ENCODE measurements around the gene PDZK1IP1.
"Not testable (repeated sequence)": the region's sequence is repeated elsewhere in the genome, so short reads cannot be mapped to it uniquely, and the experiment has no call there.

The PDZK1IP1 gene

GRCh38 chr1:47196622-47197021 lies 6.8 kb upstream of the PDZK1IP1 start:
- no peak for DNase-seq (ENCODE audit: low read depth, low spot score)

GRCh38 chr1:47195981-47196380 lies 6.1 kb upstream of the PDZK1IP1 start:
- DNase-seq (ENCODE audit: low read depth, low spot score), result not testable (repeated sequence)

- no peak for DNase-seq (ENCODE audit: low read depth, low spot score)
Measured at GRCh38 chr1:47194311-47194710, 4.5 kb upstream of the PDZK1IP1 start.

GRCh38 chr1:47193496-47193895 lies 3.7 kb upstream of the PDZK1IP1 start:
- not testable (repeated sequence) for DNase-seq (ENCODE audit: low read depth, low spot score)

- DNase-seq (ENCODE audit: low read depth, low spot score), result peak; percentile 49
Measured at GRCh38 chr1:47192458-47193384, 2.9 kb upstream of the PDZK1IP1 start.

GRCh38 chr1:47191940-47192457 lies 2.2 kb upstream of the PDZK1IP1 start:
- DNase-seq (ENCODE audit: low read depth, low spot score), result no peak

GRCh38 chr1:47190857-47191256 lies 1.0 kb upstream of the PDZK1IP1 start:
- DNase-seq (ENCODE audit: low read depth, low spot score), result no peak

GRCh38 chr1:47190509-47190855 lies 646 bp upstream of the PDZK1IP1 start:
- no peak for DNase-seq (ENCODE audit: low read depth, low spot score)

- no peak for DNase-seq (ENCODE audit: low read depth, low spot score)
Measured at GRCh38 chr1:47188791-47189785, 748 bp downstream of the PDZK1IP1 start.

GRCh38 chr1:47187926-47188250 lies 1.9 kb downstream of the PDZK1IP1 start:
- no peak for DNase-seq (ENCODE audit: low read depth, low spot score)

GRCh38 chr1:47187231-47187925 lies 2.5 kb downstream of the PDZK1IP1 start:
- DNase-seq (ENCODE audit: low read depth, low spot score), result no peak

- DNase-seq (ENCODE audit: low read depth, low spot score), result no peak
Measured at GRCh38 chr1:47186267-47187185, 3.3 kb downstream of the PDZK1IP1 start.

GRCh38 chr1:47184822-47185677 lies 4.8 kb downstream of the PDZK1IP1 start:
- DNase-seq (ENCODE audit: low read depth, low spot score), result no peak

- DNase-seq (ENCODE audit: low read depth, low spot score), result no peak
Measured at GRCh38 chr1:47184090-47184821, 5.6 kb downstream of the PDZK1IP1 start.

GRCh38 chr1:47183308-47184089 lies 6.3 kb downstream of the PDZK1IP1 start:
- no peak for DNase-seq (ENCODE audit: low read depth, low spot score)

- no peak for DNase-seq (ENCODE audit: low read depth, low spot score)
Measured at GRCh38 chr1:47182676-47183235, 7.1 kb downstream of the PDZK1IP1 start.

- no peak for DNase-seq (ENCODE audit: low read depth, low spot score)
Measured at GRCh38 chr1:47181955-47182675, 7.7 kb downstream of the PDZK1IP1 start.
